Loucy (cell line): ENCODE data around the gene ZIC1.

Experiments used
- EZH2phosphoT487 ChIP-seq: fragments of 200-600 bp; IDR thresholded peaks from 2 replicates; pipeline ENCODE4 v1.6.1; 2018; ENCODE audit warnings: antibody characterized with exemption, mild to moderate bottlenecking, moderate library complexity, borderline replicate concordance
- TF ChIP-seq, protein P1 (sequence below): fragments of 200-600 bp; sonication (generic); conservative IDR thresholded peaks from 2 replicates; pipeline ENCODE4 v1.5.1; 2014; ENCODE audit warnings: mild to moderate bottlenecking, antibody characterized with exemption, low read length

DNA sequence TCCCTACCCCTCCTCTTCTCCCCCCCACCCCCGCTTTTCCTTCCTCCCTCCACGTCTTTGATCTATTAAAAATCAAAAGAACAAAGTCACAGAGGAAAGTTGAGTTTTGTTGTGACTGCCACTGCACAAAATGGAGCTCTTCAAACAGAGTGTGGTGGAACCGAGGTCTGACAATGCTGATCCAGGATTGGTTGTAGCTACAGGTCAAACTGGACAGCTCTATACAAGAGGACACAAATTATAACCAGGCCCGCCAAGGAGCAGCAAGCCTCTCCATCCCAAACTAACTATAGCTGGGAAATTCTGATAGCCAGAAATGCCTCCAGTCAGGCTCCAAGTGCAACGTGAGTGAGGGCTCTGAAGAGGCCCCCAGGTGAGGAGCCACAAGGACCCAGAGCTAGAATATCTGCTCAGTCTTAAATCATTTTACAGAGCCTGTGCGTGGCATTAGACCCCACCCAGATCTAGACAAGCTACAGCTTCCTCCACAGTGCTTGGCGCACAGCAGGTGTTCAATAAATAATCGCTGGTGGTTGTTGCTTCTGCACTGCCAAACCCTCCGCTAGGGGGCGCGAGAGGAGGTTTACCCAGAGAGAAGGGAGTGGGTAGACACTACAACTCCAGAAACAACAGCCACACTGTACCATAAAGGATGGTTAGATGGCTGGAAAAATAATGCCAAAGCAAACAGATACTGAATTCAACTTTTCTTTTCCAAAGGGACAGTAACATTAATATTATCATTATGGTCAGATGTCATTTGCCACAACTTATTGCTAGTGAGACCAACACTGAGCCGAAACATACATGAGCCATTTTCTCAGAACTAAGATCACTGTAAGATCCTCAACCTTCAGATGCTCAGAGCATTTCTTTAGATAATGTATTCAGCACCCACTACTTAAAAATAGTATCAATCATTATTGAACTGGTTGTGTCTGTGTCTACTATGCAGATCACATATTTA, 47.4 kb upstream of the ZIC1 start:
- TF ChIP-seq, protein P1, sequence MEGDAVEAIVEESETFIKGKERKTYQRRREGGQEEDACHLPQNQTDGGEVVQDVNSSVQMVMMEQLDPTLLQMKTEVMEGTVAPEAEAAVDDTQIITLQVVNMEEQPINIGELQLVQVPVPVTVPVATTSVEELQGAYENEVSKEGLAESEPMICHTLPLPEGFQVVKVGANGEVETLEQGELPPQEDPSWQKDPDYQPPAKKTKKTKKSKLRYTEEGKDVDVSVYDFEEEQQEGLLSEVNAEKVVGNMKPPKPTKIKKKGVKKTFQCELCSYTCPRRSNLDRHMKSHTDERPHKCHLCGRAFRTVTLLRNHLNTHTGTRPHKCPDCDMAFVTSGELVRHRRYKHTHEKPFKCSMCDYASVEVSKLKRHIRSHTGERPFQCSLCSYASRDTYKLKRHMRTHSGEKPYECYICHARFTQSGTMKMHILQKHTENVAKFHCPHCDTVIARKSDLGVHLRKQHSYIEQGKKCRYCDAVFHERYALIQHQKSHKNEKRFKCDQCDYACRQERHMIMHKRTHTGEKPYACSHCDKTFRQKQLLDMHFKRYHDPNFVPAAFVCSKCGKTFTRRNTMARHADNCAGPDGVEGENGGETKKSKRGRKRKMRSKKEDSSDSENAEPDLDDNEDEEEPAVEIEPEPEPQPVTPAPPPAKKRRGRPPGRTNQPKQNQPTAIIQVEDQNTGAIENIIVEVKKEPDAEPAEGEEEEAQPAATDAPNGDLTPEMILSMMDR = peak; percentile 92
- no peak for TF ChIP-seq EZH2phosphoT487
